MM.1S (cell line): ENCODE data around the gene CFAP77.

ENCODE experiments used
- DNase-seq: peaks from one replicate; pipeline ENCODE4 v3.0.0-alpha.2; 2015
- H2AFZ ChIP-seq: fragments of 300-600 bp; sonication (generic); 2 replicates; pipeline ENCODE4 v1.6.0; 2016; ENCODE audit warnings: antibody characterized with exemption, low read length
- H3F3A ChIP-seq: fragments of 300-600 bp; sonication (generic); 2 replicates; pipeline ENCODE4 v1.6.1; 2016; ENCODE audit warnings: mild to moderate bottlenecking, antibody characterized with exemption, low read length, moderate library complexity, mixed read lengths; ENCODE audit not compliant: insufficient read depth
- H3K27ac ChIP-seq: fragments of 300-600 bp; sonication (generic); 2 replicates; pipeline ENCODE4 v1.5.1; 2016; ENCODE audit warnings: mild to moderate bottlenecking, low read length
- H3K27me3 ChIP-seq: fragments of 300-600 bp; sonication (generic); replicated peaks from 2 replicates; pipeline ENCODE4 v1.6.0; 2016; ENCODE audit warnings: low read length; ENCODE audit not compliant: insufficient read depth
- H3K36me3 ChIP-seq: fragments of 300-600 bp; sonication (generic); replicated peaks from 2 replicates; pipeline ENCODE4 v1.6.1; 2016; ENCODE audit warnings: mild to moderate bottlenecking, low read length, mixed read lengths; ENCODE audit not compliant: insufficient read depth
- H3K4me1 ChIP-seq: fragments of 300-600 bp; sonication (generic); 2 replicates; pipeline ENCODE4 v1.6.1; 2016; ENCODE audit warnings: low read length, mixed read lengths
- H3K4me2 ChIP-seq: fragments of 300-600 bp; sonication (generic); 2 replicates; pipeline ENCODE4 v1.6.0; 2016; ENCODE audit warnings: low read depth, low read length
- H3K4me3 ChIP-seq: fragments of 300-600 bp; sonication (generic); 2 replicates; pipeline ENCODE4 v1.5.1; 2016; ENCODE audit warnings: low read length, mixed read lengths
- H3K79me2 ChIP-seq: fragments of 300-600 bp; sonication (generic); 2 replicates; pipeline ENCODE4 v1.6.1; 2016; ENCODE audit warnings: mixed run types, low read length, mixed read lengths
- H3K9ac ChIP-seq: fragments of 300-600 bp; sonication (generic); 2 replicates; pipeline ENCODE4 v1.6.1; 2016; ENCODE audit warnings: low read length, mixed read lengths
- H3K9me2 ChIP-seq: fragments of 300-600 bp; sonication (generic); replicated peaks from 2 replicates; pipeline ENCODE4 v1.6.1; 2016; ENCODE audit warnings: mild to moderate bottlenecking, low read length, mixed read lengths; ENCODE audit not compliant: insufficient read depth
- H3K9me3 ChIP-seq: fragments of 300-600 bp; sonication (generic); replicated peaks from 2 replicates; pipeline ENCODE4 v1.6.1; 2016; ENCODE audit warnings: mild to moderate bottlenecking, low read length, mixed read lengths; ENCODE audit not compliant: insufficient read depth
- H4K20me1 ChIP-seq: fragments of 300-600 bp; sonication (generic); 2 replicates; pipeline ENCODE4 v1.6.1; 2016; ENCODE audit warnings: mild to moderate bottlenecking, low read length, moderate library complexity, mixed read lengths; ENCODE audit not compliant: insufficient read depth
- EZH2 ChIP-seq: fragments of 300-600 bp; sonication (generic); optimal IDR thresholded peaks from 2 replicates; pipeline ENCODE3; 2017; ENCODE audit warnings: low read depth, mild to moderate bottlenecking, antibody characterized with exemption, low read length, mixed read lengths
- EZH2phosphoT487 ChIP-seq: fragments of 300-600 bp; sonication (generic); IDR thresholded peaks from 2 replicates; pipeline ENCODE4 v1.6.1; 2018; ENCODE audit warnings: antibody characterized with exemption, low read length
- TF ChIP-seq, protein P1 (sequence below): fragments of 300-600 bp; sonication (generic); IDR thresholded peaks from 2 replicates; pipeline ENCODE4 v1.5.1; 2016; ENCODE audit warnings: antibody characterized with exemption, low read length, mixed read lengths

Gene CFAP77

DNA sequence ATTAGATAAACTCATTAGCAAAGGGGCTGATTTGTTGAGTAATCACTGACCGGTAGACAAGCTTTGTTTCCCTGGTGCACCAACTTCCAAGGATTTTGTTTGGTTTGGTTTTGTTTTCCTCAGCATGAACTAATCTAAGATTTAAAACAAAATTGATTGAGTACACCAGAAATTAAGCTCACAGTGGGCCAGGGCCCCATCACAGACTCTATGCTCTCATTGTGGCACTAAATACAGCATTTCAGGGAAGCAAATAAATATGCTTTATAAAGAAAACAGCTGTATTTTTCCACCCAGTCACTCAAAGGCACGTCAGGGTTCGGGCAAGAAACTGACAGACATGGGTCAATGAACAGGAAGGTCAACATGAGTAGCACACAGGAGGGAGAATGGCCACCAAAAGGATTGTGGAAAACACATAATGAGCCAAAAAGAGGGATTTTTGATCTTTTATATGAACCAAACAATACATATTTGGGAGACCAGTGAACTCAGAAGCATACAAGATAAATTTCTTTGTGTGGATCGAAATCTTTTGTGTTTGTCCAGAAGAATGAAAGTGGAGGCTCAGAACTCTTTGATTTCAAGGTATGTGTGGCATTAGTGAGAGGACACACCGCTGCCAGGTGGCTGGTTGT lies 8.8 kb downstream of the CFAP77 start:
- Histone ChIP-seq H3K27ac (no peak overlapping the region), H3K9me3 (no peaks in the 10 kb centered on the region), H3K4me1 (no peaks in the 10 kb centered on the region), H2AFZ (no peak overlapping the region), H3K79me2 (no peaks in the 10 kb centered on the region), H3K9ac (no peak overlapping the region), H3K36me3 (no peaks in the 10 kb centered on the region), H3K9me2 (no peaks in the 10 kb centered on the region), H4K20me1 (no peaks in the 10 kb centered on the region), H3K27me3 (peaks cover 88% of the 10 kb centered on the region), H3F3A (no peaks in the 10 kb centered on the region), H3K4me3 (no peak overlapping the region), H3K4me2 (no peak overlapping the region)
- DNase-seq: no peak
- TF ChIP-seq EZH2phosphoT487 (no peak), EZH2 (no peak)
- TF ChIP-seq, protein P1, sequence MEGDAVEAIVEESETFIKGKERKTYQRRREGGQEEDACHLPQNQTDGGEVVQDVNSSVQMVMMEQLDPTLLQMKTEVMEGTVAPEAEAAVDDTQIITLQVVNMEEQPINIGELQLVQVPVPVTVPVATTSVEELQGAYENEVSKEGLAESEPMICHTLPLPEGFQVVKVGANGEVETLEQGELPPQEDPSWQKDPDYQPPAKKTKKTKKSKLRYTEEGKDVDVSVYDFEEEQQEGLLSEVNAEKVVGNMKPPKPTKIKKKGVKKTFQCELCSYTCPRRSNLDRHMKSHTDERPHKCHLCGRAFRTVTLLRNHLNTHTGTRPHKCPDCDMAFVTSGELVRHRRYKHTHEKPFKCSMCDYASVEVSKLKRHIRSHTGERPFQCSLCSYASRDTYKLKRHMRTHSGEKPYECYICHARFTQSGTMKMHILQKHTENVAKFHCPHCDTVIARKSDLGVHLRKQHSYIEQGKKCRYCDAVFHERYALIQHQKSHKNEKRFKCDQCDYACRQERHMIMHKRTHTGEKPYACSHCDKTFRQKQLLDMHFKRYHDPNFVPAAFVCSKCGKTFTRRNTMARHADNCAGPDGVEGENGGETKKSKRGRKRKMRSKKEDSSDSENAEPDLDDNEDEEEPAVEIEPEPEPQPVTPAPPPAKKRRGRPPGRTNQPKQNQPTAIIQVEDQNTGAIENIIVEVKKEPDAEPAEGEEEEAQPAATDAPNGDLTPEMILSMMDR: no peak

DNA sequence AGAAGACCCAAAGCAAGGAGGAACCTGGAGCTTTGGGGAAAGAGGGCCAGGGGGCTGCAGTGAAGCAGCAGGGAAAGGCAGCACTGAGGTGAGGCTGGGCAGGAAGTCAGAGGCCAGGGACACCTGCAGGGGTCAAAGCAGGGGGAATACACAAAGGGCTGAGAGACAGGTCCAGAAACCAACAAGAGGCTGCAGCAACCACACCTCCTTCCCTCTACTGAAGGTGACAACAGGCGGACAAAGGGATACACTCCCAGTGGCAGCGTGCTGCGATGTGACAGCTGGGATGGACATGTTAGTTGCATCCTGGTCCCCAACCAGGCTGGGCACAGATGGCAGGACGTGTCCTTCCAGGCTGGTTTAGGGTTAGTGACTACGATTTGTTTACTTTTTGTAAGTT lies 12.6 kb downstream of the CFAP77 start:
- H3K4me2 ChIP-seq: no peak overlapping the region
- no peaks in the 10 kb centered on the region for H3K36me3 ChIP-seq
- no peak overlapping the region for H3K4me3 ChIP-seq
- no peak overlapping the region for H2AFZ ChIP-seq
- H3K4me1 ChIP-seq: no peaks in the 10 kb centered on the region
- peaks cover 91% of the 10 kb centered on the region for H3K27me3 ChIP-seq
- DNase-seq: no peak
- no peak overlapping the region for H3K9ac ChIP-seq
- no peaks in the 10 kb centered on the region for H3K9me2 ChIP-seq
- no peak overlapping the region for H3K27ac ChIP-seq
- no peaks in the 10 kb centered on the region for H3K9me3 ChIP-seq
- H4K20me1 ChIP-seq: no peaks in the 10 kb centered on the region
- TF ChIP-seq EZH2phosphoT487 (no peak), EZH2 (no peak)
- TF ChIP-seq, protein P1: no peak
- no peaks in the 10 kb centered on the region for H3F3A ChIP-seq
- no peaks in the 10 kb centered on the region for H3K79me2 ChIP-seq

DNA sequence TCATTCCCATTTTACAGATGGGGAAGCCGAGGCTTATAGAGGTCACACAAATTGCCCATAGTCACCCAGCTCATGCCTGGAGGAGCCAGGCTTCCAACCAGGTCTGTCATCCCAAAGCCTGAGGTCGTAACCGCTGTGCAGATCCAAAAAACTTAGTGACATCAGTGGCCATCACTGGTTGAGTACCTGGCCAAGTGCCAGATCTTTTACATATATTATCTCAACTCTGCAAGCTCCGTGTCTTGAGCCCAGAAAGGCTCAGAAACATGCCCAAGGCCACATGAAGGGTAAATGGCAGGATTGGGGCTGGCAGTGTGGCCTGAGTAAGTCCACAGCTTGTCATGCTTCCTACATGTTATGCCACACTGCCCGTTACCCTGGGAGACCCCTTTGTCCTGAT lies 13.5 kb downstream of the CFAP77 start:
- Histone ChIP-seq H4K20me1 (no peaks in the 10 kb centered on the region), H3K36me3 (no peaks in the 10 kb centered on the region), H3K9ac (no peak overlapping the region), H3K9me3 (no peaks in the 10 kb centered on the region), H3K27me3 (peaks cover 91% of the 10 kb centered on the region), H3K4me1 (no peaks in the 10 kb centered on the region), H3K9me2 (no peaks in the 10 kb centered on the region), H2AFZ (no peak overlapping the region), H3K79me2 (no peaks in the 10 kb centered on the region), H3F3A (no peaks in the 10 kb centered on the region), H3K4me2 (no peak overlapping the region), H3K4me3 (no peak overlapping the region), H3K27ac (no peak overlapping the region)
- no peak for DNase-seq
- TF ChIP-seq, protein P1: no peak
- TF ChIP-seq EZH2 (no peak), EZH2phosphoT487 (no peak)
